Stimulated activated CD4-positive, alpha-beta T cell treated with anti-CD3 and anti-CD28 coated beads, Interleukin-2, amount 100 ng/mL, for 4 hours (primary cell): ENCODE results near the gene MYH14.
"Not testable (repeated sequence)": the region's sequence is repeated elsewhere in the genome, so short reads cannot be mapped to it uniquely, and the experiment has no call there.

Experiments used
- DNase-seq: peaks from one replicate; pipeline ENCODE4 v3.0.0-alpha.2; 2020; ENCODE audit warnings: low read depth

MYH14 gene

DNA sequence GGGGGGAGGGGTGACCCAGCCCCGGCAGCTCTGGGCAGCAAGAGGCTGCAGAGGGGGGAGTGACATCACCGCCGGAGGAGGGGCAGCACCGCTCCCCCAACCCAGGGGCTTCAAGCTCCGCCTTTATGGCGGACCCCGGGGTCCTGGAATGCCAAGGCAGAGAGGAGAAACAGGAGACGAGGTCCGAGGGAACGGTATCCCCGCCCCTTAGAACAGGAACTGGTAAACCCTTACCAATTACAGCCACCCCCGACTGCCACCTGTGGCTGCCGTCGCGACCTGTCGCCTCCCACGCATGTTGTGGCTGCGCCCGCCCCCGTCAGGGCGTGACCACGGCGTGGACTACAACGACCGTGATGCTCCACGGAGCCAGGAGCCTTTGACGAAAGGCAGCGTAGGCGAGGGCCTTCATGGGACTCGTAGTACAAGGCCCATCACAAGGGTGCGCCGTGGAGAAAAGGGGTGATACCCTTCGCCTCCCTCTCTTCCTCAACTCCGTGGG is 129.9 kb downstream of the MYH14 start:
- DNase-seq = peak; percentile 97

DNA sequence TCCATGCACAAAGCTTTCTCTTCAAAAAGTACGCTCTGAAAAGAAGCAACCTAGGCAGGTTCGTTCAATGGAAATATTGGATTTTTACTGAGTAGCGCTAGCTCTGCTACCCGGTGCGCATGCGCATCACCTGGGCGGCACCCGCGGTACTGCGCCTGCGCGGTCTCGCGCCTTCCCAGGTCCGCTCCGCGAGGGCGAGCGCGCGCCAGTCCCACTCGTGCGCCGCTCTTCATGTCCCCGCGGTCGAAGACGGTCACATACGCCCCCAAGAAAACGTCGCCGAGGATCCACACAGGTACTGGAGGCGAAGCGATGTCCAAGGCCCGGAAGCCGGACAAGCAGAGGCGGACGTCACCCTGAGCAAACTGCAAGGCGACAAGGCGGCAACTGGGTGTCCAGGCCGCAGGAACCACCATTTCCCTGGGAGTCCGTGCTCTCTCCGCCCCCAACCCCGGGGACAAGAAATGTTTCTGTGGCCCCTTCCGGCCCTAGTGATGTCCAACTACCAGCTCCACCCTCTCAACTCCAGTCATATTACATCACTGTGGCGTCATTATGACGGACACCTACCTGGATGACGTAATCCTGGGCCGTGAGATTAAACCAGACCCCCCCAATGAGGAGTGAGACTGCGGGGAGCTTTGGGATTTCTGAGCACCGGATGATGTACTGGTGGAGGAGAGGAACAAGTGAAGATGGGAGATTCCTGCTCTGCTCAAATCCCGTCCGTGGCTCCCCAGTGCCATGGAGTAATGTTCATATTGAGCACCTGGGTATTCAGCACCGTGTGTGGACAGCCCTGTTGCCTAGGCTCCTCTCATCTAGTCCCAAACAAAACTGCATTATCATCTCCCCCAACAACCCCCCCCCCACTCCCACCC is 130.6 kb downstream of the MYH14 start:
- peak; percentile 72 for DNase-seq

DNA sequence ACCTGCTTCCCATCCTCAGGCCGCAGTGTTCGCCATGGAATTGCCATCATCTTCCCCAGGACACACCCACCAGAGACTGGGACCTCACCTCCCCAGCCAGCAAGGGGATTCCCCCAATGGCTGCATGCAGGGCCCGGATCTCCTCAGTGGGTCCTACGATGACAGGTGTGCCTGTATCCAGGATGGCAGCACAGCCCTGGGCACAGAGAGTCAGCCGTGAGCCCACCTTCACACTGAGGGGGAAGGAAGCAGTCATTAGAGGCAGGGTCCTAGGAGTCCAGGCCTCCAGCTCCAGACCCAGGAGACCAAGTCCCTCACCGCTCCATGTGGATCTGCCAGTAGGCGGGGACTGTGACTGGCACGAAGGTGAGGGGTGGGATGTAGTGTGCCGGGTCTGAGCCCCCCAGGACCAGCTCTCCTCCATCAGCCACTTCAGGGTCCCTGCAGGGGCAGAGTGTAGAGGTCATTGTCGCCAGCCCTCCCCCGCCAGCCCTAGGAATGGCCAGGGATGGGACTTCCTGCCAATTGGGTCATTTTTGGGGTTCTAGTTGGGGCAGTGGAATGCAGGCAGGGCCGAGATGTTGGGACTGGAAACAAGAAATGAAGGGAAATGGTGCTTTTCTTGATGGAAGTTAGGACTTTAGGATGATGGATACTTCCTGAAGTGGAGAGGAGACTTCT is 131.5 kb downstream of the MYH14 start:
- no peak for DNase-seq

- DNase-seq = not testable (repeated sequence)
These were observed 133.6 kb downstream of the MYH14 start for GRCh38 chr19:50337031-50337430.

DNA sequence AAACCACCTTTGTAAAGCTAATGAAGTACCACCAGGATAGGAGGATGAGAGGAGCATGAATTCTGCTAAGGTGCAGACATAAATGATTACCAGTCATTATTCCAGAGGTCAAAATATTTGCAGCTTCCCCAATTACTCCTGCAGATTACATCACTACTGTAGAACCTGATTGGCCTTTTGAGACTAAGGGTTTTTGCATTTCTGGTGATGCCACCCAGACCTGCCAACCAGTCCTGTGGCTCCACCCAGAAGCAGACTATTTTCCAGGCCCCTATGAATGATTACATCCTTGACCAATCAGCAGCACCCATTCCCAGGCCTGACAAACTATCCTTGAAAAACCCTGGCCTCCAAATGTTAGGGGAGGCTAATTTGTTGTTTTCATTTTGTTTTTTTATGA is 136.9 kb downstream of the MYH14 start:
- no peak for DNase-seq

GRCh38 chr19:50341091-50341564 is 137.7 kb downstream of the MYH14 start:
- DNase-seq = no peak

DNA sequence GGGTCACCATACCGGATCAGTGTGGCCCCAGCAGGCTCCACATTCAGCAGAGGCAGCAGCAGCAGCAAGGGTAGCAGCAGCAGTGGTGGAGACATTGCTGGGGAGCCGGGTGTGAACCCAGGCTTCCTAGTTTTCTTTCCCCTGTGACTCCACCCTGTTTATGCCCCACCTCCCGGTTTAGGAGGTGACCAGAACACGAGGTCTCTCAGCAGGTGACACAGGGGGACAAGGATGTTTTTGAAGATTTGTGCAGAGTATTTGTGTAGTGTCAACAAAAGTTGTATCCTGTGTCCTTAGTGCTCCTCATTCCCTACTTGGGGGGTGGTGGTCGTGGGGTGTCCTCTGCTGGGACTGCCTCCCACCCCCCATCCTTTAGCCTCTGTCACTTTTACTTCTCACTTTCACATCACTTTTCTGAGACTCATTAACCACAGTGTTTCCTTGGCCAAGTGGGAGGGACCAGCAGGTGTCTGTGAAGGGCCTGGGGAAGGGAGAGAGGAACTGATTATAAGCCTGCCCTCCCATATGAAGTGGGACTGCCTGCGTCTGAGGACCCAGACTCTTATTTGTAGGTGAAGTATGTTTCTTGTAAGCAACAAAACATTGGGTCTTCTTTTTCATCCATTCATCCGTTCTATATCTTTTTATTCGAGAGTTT is 141.4 kb downstream of the MYH14 start:
- no peak for DNase-seq

GRCh38 chr19:50347089-50347581 is 143.7 kb downstream of the MYH14 start:
- DNase-seq = not testable (repeated sequence)

DNA sequence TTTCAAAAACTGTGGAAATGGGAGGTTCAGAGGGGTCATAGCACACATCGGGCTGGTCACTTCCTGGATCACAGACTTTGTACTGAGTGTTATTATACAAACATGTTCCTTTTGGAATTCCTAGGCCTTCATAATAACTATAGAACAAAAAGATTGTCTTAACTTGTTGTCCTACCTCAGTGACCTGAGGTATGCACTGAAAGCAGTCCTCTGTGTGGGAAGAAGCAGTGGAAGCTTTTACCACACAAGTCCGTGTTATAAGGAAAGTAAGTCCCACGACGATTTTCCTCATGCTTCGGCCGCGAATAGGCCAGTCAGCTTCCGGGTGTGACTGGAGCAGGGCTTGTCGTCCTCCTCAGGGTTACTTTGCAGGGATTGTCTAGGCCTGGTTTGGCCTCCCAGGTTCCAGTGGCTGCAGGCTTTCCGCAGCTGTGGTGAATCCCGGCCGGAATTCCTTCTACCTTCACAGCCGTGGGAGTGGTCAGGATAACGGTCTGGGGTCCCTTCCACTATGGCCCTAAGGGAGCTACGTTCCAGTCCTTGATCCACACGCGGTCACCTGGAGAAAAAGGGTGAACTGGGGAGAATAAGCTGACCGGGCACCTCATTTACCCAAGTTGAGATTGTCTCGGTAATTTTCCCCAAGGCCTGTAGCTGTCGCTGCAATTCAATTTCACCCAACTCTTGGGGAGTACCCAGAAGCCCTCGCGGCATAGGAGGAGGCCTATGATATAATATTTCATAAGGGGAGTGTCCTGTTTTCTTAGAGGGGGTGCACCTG is 146.0 kb downstream of the MYH14 start:
- no peak for DNase-seq

- DNase-seq = no peak
These were observed 148.8 kb downstream of the MYH14 start for GRCh38 chr19:50352242-50352641.

GRCh38 chr19:50353487-50353880 is 150.1 kb downstream of the MYH14 start:
- DNase-seq = not testable (repeated sequence)

- DNase-seq = no peak
These were observed 153.3 kb downstream of the MYH14 start for GRCh38 chr19:50356691-50357177.

GRCh38 chr19:50357178-50358100 is 154.0 kb downstream of the MYH14 start:
- peak; percentile 90 for DNase-seq

- peak; percentile 71 for DNase-seq
These were observed 155.3 kb downstream of the MYH14 start for GRCh38 chr19:50358483-50359327.

DNA sequence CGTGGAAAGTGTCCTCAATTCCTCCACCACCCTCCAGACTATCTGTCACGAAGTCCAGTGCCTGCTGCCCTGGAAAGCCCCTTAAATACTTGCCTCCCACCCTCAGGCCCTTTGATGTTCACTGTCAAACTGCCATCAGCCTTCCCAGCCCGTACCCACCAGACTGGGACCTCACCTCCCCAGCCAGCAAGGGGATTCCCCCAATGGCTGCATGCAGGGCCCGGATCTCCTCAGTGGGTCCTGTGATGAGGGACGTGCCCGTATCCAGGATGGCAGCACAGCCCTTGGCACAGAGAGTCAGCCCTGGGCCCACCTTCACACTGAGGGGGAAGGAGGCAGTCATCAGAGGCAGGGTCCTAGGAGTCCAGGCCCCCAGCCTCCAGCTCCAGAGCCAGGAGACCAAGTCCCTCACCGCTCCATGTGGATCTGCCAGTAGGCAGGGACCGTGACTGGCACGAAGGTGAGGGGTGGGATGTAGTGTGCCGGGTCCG is 156.0 kb downstream of the MYH14 start:
- DNase-seq = no peak
